Measurements from ENCODE around the gene TMIE.

GRCh38 chr3:46661776-46662766 is 39.1 kb upstream of the TMIE start:
- no peak for TF ChIP-seq EP300 (IDR thresholded peaks at IDR 0.05; ENCODE audit: low read depth)
- TF ChIP-seq CTCF (IDR thresholded peaks at IDR 0.05): no peak
